OCI-LY1 (cell line): Measurements from ENCODE around the gene MAML2.

Source experiments
- EZH2 ChIP-seq: fragments of 200-600 bp; sonication (generic), shearing (Covaris generic); IDR thresholded peaks from 2 replicates; pipeline ENCODE4 v1.8.0; 2017; ENCODE audit warnings: borderline replicate concordance, mixed run types, mild to moderate bottlenecking, antibody characterized with exemption, low read length, moderate library complexity, mixed read lengths
- TF ChIP-seq, protein P1 (sequence below): fragments of 200-600 bp; sonication (generic), shearing (Covaris generic); IDR thresholded peaks from 2 replicates; pipeline ENCODE4 v1.5.1; 2017; ENCODE audit warnings: mild to moderate bottlenecking, antibody characterized with exemption, low read length, moderate library complexity, mixed read lengths

- TF ChIP-seq, protein P1, sequence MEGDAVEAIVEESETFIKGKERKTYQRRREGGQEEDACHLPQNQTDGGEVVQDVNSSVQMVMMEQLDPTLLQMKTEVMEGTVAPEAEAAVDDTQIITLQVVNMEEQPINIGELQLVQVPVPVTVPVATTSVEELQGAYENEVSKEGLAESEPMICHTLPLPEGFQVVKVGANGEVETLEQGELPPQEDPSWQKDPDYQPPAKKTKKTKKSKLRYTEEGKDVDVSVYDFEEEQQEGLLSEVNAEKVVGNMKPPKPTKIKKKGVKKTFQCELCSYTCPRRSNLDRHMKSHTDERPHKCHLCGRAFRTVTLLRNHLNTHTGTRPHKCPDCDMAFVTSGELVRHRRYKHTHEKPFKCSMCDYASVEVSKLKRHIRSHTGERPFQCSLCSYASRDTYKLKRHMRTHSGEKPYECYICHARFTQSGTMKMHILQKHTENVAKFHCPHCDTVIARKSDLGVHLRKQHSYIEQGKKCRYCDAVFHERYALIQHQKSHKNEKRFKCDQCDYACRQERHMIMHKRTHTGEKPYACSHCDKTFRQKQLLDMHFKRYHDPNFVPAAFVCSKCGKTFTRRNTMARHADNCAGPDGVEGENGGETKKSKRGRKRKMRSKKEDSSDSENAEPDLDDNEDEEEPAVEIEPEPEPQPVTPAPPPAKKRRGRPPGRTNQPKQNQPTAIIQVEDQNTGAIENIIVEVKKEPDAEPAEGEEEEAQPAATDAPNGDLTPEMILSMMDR = no peak
- TF ChIP-seq EZH2 = no peak
Measured at GRCh38 chr11:96112192-96113128, 230.5 kb downstream of the MAML2 start.
